GM21723 (cell line): Measurements from ENCODE around the gene MFGE8.

Experiments
- ATAC-seq: cut with Tn5 transposase; IDR thresholded peaks from one replicate; pipeline ENCODE4 v1.9.1; 2021; ENCODE audit warnings: mild to moderate bottlenecking, moderate library complexity; ENCODE audit not compliant: unreplicated experiment

MFGE8 gene

GRCh38 chr15:88920186-88920891 lies 7.2 kb upstream of the MFGE8 start:
- ATAC-seq, result no peak

- ATAC-seq, result peak; percentile 50
Measured at GRCh38 chr15:88918738-88919137, 5.6 kb upstream of the MFGE8 start.

- no peak for ATAC-seq
Measured at GRCh38 chr15:88917760-88918159, 4.6 kb upstream of the MFGE8 start.

GRCh38 chr15:88915354-88915753 lies 2.2 kb upstream of the MFGE8 start:
- ATAC-seq, result no peak

- ATAC-seq, result no peak
Measured at GRCh38 chr15:88913850-88914169, 631 bp upstream of the MFGE8 start.

GRCh38 chr15:88912500-88912921 lies 668 bp downstream of the MFGE8 start:
- ATAC-seq, result no peak

GRCh38 chr15:88911766-88912118 lies 1.4 kb downstream of the MFGE8 start:
- ATAC-seq, result no peak

GRCh38 chr15:88909956-88910831 lies 3.0 kb downstream of the MFGE8 start:
- ATAC-seq, result no peak

- no peak for ATAC-seq
Measured at GRCh38 chr15:88908697-88909621, 4.2 kb downstream of the MFGE8 start.

GRCh38 chr15:88908123-88908522 lies 5.1 kb downstream of the MFGE8 start:
- ATAC-seq, result no peak

- ATAC-seq, result no peak
Measured at GRCh38 chr15:88907111-88907510, 6.1 kb downstream of the MFGE8 start.

- ATAC-seq, result no peak
Measured at GRCh38 chr15:88906551-88906950, 6.6 kb downstream of the MFGE8 start.

- ATAC-seq, result no peak
Measured at GRCh38 chr15:88906130-88906529, 7.0 kb downstream of the MFGE8 start.

- ATAC-seq, result no peak
Measured at GRCh38 chr15:88905576-88905975, 7.6 kb downstream of the MFGE8 start.

- peak; percentile 85 for ATAC-seq
Measured at GRCh38 chr15:88904624-88905327, 8.4 kb downstream of the MFGE8 start.

- no peak for ATAC-seq
Measured at GRCh38 chr15:88904257-88904623, 8.9 kb downstream of the MFGE8 start.

- ATAC-seq, result no peak
Measured at GRCh38 chr15:88902846-88903245, 10.3 kb downstream of the MFGE8 start.

- ATAC-seq, result no peak
Measured at GRCh38 chr15:88902221-88902835, 10.9 kb downstream of the MFGE8 start.

GRCh38 chr15:88901508-88902220 lies 11.5 kb downstream of the MFGE8 start:
- no peak for ATAC-seq

GRCh38 chr15:88900982-88901418 lies 12.2 kb downstream of the MFGE8 start:
- no peak for ATAC-seq
